ENCODE measurements around the gene DYNC1I1. TPM values are rescaled to one million over a fixed set of nuclear protein-coding genes. Genes with fewer than 3 reads are reported as not detected.

The DYNC1I1 gene
- total and polyA plus RNA-seq, 2 donors (not counting 1 experiment from before 2014, with no cell fraction given): 0.17 to 0.30 TPM

GRCh38 chr7:96111405-96111804, 339.1 kb downstream of the DYNC1I1 start:
- no peak overlapping the region for H3K9ac ChIP-seq (ENCODE audit: insufficient read depth, low read length)
- H3K79me2 ChIP-seq (ENCODE audit: control insufficient read depth, insufficient read depth, low read length): no peaks in the 10 kb centered on the region
- no peak for TF ChIP-seq EZH2 (IDR thresholded peaks at IDR 0.05; ENCODE audit: low read length, missing control alignments)
- H4K20me1 ChIP-seq (ENCODE audit: control insufficient read depth, extremely low read depth, insufficient read depth, low read length): no peaks in the 10 kb centered on the region
- H3K4me1 ChIP-seq (ENCODE audit: control insufficient read depth, extremely low read depth, insufficient read depth, low read length): no peaks in the 10 kb centered on the region
- no peaks in the 10 kb centered on the region for H3K27me3 ChIP-seq (ENCODE audit: control insufficient read depth, insufficient read depth, low read length)
- no peak overlapping the region for H3K27ac ChIP-seq (ENCODE audit: insufficient read depth, low read length)
- no peak overlapping the region for H3K4me3 ChIP-seq (replicated peaks in 1 of 4; ENCODE audit: control extremely low read depth in 1 of 4, insufficient read depth in 1 of 4, low read depth in 3 of 4, low read length in 4 of 4)
- DNase-seq (ENCODE audit: low read depth in 2 of 2): no peak
- no peaks in the 10 kb centered on the region for H3K9me3 ChIP-seq (ENCODE audit: control insufficient read depth, insufficient read depth, low read depth, low read length)
- H3K36me3 ChIP-seq (ENCODE audit: control insufficient read depth, insufficient read depth, low read length): no peaks in the 10 kb centered on the region
- no peak overlapping the region for H2AFZ ChIP-seq (ENCODE audit: low read length)
- no peak overlapping the region for H3K4me2 ChIP-seq (ENCODE audit: extremely low read depth, insufficient read depth, low read length)

- Histone ChIP-seq H3K79me2 (ENCODE audit: control insufficient read depth, insufficient read depth, low read length) (no peaks in the 10 kb centered on the region), H3K4me2 (ENCODE audit: extremely low read depth, insufficient read depth, low read length) (no peak overlapping the region), H3K27me3 (ENCODE audit: control insufficient read depth, insufficient read depth, low read length) (no peaks in the 10 kb centered on the region), H3K9ac (ENCODE audit: insufficient read depth, low read length) (no peak overlapping the region), H3K9me3 (ENCODE audit: control insufficient read depth, insufficient read depth, low read depth, low read length) (no peaks in the 10 kb centered on the region), H3K4me1 (ENCODE audit: control insufficient read depth, extremely low read depth, insufficient read depth, low read length) (no peaks in the 10 kb centered on the region), H3K27ac (ENCODE audit: insufficient read depth, low read length) (no peak overlapping the region), H4K20me1 (ENCODE audit: control insufficient read depth, extremely low read depth, insufficient read depth, low read length) (no peaks in the 10 kb centered on the region), H2AFZ (ENCODE audit: low read length) (no peak overlapping the region), H3K4me3 (replicated peaks in 1 of 4; ENCODE audit: control extremely low read depth in 1 of 4, insufficient read depth in 1 of 4, low read depth in 3 of 4, low read length in 4 of 4) (no peak overlapping the region), H3K36me3 (ENCODE audit: control insufficient read depth, insufficient read depth, low read length) (no peaks in the 10 kb centered on the region)
- DNase-seq (ENCODE audit: low read depth in 2 of 2): no peak
- TF ChIP-seq, protein P1, sequence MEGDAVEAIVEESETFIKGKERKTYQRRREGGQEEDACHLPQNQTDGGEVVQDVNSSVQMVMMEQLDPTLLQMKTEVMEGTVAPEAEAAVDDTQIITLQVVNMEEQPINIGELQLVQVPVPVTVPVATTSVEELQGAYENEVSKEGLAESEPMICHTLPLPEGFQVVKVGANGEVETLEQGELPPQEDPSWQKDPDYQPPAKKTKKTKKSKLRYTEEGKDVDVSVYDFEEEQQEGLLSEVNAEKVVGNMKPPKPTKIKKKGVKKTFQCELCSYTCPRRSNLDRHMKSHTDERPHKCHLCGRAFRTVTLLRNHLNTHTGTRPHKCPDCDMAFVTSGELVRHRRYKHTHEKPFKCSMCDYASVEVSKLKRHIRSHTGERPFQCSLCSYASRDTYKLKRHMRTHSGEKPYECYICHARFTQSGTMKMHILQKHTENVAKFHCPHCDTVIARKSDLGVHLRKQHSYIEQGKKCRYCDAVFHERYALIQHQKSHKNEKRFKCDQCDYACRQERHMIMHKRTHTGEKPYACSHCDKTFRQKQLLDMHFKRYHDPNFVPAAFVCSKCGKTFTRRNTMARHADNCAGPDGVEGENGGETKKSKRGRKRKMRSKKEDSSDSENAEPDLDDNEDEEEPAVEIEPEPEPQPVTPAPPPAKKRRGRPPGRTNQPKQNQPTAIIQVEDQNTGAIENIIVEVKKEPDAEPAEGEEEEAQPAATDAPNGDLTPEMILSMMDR (conservative IDR thresholded peaks at IDR 0.05 in 1 of 2, IDR thresholded peaks at IDR 0.05 in 1 of 2; ENCODE audit: low read depth in 1 of 2, low read length in 2 of 2): no peak
- no peak for TF ChIP-seq EZH2 (IDR thresholded peaks at IDR 0.05; ENCODE audit: low read length, missing control alignments)
Measured at GRCh38 chr7:96114190-96114589, 341.8 kb downstream of the DYNC1I1 start.

- no peaks in the 10 kb centered on the region for H4K20me1 ChIP-seq (ENCODE audit: control insufficient read depth, extremely low read depth, insufficient read depth, low read length)
- no peaks in the 10 kb centered on the region for H3K4me1 ChIP-seq (ENCODE audit: control insufficient read depth, extremely low read depth, insufficient read depth, low read length)
- DNase-seq (ENCODE audit: low read depth in 2 of 2): no peak
- H3K4me2 ChIP-seq (ENCODE audit: extremely low read depth, insufficient read depth, low read length): no peak overlapping the region
- no peak overlapping the region for H3K9ac ChIP-seq (ENCODE audit: insufficient read depth, low read length)
- no peak overlapping the region for H3K27ac ChIP-seq (ENCODE audit: insufficient read depth, low read length)
- H3K27me3 ChIP-seq (ENCODE audit: control insufficient read depth, insufficient read depth, low read length): no peaks in the 10 kb centered on the region
- no peaks in the 10 kb centered on the region for H3K79me2 ChIP-seq (ENCODE audit: control insufficient read depth, insufficient read depth, low read length)
- TF ChIP-seq, protein P1 (conservative IDR thresholded peaks at IDR 0.05 in 1 of 2, IDR thresholded peaks at IDR 0.05 in 1 of 2; ENCODE audit: low read depth in 1 of 2, low read length in 2 of 2): no peak
- no peak for TF ChIP-seq EZH2 (IDR thresholded peaks at IDR 0.05; ENCODE audit: low read length, missing control alignments)
- no peaks in the 10 kb centered on the region for H3K36me3 ChIP-seq (ENCODE audit: control insufficient read depth, insufficient read depth, low read length)
- no peak overlapping the region for H3K4me3 ChIP-seq (replicated peaks in 1 of 4; ENCODE audit: control extremely low read depth in 1 of 4, insufficient read depth in 1 of 4, low read depth in 3 of 4, low read length in 4 of 4)
- no peaks in the 10 kb centered on the region for H3K9me3 ChIP-seq (ENCODE audit: control insufficient read depth, insufficient read depth, low read depth, low read length)
- no peak overlapping the region for H2AFZ ChIP-seq (ENCODE audit: low read length)
Measured at GRCh38 chr7:96116173-96116572, 343.8 kb downstream of the DYNC1I1 start.

Data from fibroblast of lung (primary cell).